ENCODE measurements around the gene DENND6A.
"Not testable (repeated sequence)": the region's sequence is repeated elsewhere in the genome, so short reads cannot be mapped to it uniquely, and the experiment has no call there.

The DENND6A gene

DNA sequence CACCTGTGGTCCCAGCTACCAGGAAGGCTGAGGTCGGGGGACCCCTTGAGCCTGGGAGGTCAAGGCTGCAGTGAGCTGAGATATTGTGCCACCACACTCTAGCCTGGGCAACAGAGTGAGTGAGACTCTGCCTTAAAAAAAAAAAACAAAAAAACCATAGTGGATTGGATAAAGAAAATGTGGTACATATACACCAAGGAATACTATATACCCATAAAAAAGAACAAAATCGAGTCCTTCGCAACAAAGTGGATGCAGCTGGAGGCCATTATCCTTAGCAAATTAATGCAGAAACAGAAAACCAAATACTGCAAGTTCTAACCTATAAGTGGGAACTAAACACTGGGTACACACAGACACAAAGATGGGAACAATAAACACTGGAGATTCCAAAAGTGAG, 75.1 kb downstream of the DENND6A start:
- no peak overlapping the region for H2AFZ ChIP-seq
- H3K79me2 ChIP-seq = no peaks in the 10 kb centered on the region
- no peak overlapping the region for H3K9ac ChIP-seq
- H3K4me3 ChIP-seq (ENCODE audit: low read depth, low read length) = no peak overlapping the region
- no peak overlapping the region for H3K27ac ChIP-seq
- no peaks in the 10 kb centered on the region for H3K4me1 ChIP-seq
- no peak overlapping the region for H3K4me2 ChIP-seq (ENCODE audit: low read length)
- H3K36me3 ChIP-seq (ENCODE audit: control insufficient read depth, insufficient read depth, low read length) = no peaks in the 10 kb centered on the region
- no peaks in the 10 kb centered on the region for H3K9me3 ChIP-seq (ENCODE audit: control insufficient read depth, low read length)
- H3K27me3 ChIP-seq (ENCODE audit: control insufficient read depth, insufficient read depth, low read length) = no peaks in the 10 kb centered on the region
- TF ChIP-seq, protein P1, sequence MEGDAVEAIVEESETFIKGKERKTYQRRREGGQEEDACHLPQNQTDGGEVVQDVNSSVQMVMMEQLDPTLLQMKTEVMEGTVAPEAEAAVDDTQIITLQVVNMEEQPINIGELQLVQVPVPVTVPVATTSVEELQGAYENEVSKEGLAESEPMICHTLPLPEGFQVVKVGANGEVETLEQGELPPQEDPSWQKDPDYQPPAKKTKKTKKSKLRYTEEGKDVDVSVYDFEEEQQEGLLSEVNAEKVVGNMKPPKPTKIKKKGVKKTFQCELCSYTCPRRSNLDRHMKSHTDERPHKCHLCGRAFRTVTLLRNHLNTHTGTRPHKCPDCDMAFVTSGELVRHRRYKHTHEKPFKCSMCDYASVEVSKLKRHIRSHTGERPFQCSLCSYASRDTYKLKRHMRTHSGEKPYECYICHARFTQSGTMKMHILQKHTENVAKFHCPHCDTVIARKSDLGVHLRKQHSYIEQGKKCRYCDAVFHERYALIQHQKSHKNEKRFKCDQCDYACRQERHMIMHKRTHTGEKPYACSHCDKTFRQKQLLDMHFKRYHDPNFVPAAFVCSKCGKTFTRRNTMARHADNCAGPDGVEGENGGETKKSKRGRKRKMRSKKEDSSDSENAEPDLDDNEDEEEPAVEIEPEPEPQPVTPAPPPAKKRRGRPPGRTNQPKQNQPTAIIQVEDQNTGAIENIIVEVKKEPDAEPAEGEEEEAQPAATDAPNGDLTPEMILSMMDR (IDR thresholded peaks at IDR 0.05) = no peak

DNA sequence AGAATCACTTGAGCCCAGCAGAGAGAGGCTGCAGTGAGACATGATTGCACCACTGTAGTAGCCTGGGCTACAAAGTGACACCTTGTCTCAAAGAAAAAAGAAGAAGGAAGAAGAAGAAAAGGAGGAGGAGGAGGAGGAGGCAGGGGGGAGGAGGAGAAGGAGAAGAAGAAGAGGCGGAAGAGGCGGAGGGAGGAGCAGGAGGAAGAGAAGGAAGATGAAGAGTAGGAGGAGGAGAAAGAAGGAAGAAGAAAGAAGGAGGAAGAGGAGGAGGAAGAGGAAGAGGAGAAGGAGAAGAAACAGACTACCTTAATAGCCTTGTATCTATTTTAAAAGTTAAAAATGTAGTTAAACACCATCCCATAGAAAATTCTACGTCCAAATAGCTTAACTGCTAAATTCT, 76.6 kb downstream of the DENND6A start:
- Histone ChIP-seq H3K36me3 (ENCODE audit: control insufficient read depth, insufficient read depth, low read length) (no peaks in the 10 kb centered on the region), H3K27ac (no peak overlapping the region), H3K9ac (no peak overlapping the region), H3K4me3 (ENCODE audit: low read depth, low read length) (no peak overlapping the region), H3K4me1 (no peaks in the 10 kb centered on the region), H3K9me3 (ENCODE audit: control insufficient read depth, low read length) (no peaks in the 10 kb centered on the region), H3K79me2 (no peaks in the 10 kb centered on the region), H3K4me2 (ENCODE audit: low read length) (no peak overlapping the region), H3K27me3 (ENCODE audit: control insufficient read depth, insufficient read depth, low read length) (no peaks in the 10 kb centered on the region), H2AFZ (no peak overlapping the region)
- TF ChIP-seq, protein P1 (IDR thresholded peaks at IDR 0.05) = no peak

DNA sequence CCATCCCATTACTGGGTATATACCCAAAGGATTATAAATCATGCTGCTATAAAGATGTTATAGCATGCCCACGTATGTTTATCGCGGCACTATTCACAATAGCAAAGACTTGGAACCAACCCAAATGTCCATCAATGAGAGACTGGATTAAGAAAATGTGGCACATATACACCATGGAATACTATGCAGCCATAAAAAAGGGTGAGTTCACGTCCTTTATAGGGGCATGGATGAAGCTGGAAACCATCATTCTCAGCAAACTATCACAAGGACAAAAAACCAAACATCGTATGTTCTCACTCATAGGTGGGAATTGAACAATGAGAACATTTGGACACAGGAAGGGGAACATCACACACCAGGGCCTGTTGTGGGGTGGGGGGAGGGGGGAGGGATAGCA, 81.0 kb downstream of the DENND6A start:
- not testable (repeated sequence) for H3K9ac ChIP-seq; H3K27me3 ChIP-seq (ENCODE audit: control insufficient read depth, insufficient read depth, low read length); H3K36me3 ChIP-seq (ENCODE audit: control insufficient read depth, insufficient read depth, low read length); H2AFZ ChIP-seq; H3K9me3 ChIP-seq (ENCODE audit: control insufficient read depth, low read length); H3K4me1 ChIP-seq; H3K4me3 ChIP-seq (ENCODE audit: low read depth, low read length); H3K4me2 ChIP-seq (ENCODE audit: low read length); H3K27ac ChIP-seq; H3K79me2 ChIP-seq

DNA sequence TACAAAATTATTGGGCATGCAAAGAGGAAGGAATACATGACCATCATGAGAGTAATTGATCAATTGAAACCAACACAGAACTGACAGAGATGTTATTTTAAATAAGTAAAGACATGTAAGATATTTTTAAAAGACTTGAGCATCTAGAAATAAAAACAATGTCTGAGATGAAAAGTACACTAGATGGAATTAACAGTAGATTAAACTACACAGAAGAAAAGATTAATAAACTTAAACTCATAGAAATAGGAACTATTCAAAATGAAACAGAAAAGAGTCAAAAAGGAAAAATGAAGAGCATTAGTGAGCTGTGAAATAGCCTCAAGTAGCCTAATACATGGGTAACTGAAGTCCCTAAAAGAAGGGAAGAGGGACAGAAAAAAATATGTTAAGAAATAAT, 87.2 kb downstream of the DENND6A start:
- Histone ChIP-seq H3K27me3 (ENCODE audit: control insufficient read depth, insufficient read depth, low read length) (no peaks in the 10 kb centered on the region), H3K36me3 (ENCODE audit: control insufficient read depth, insufficient read depth, low read length) (no peaks in the 10 kb centered on the region), H3K9ac (no peak overlapping the region), H2AFZ (no peak overlapping the region), H3K27ac (no peak overlapping the region), H3K4me1 (no peaks in the 10 kb centered on the region), H3K4me2 (ENCODE audit: low read length) (no peak overlapping the region), H3K9me3 (ENCODE audit: control insufficient read depth, low read length) (no peaks in the 10 kb centered on the region), H3K79me2 (peaks cover 3% of the 10 kb centered on the region), H3K4me3 (ENCODE audit: low read depth, low read length) (no peak overlapping the region)
- TF ChIP-seq, protein P1 (IDR thresholded peaks at IDR 0.05) = no peak

DNA sequence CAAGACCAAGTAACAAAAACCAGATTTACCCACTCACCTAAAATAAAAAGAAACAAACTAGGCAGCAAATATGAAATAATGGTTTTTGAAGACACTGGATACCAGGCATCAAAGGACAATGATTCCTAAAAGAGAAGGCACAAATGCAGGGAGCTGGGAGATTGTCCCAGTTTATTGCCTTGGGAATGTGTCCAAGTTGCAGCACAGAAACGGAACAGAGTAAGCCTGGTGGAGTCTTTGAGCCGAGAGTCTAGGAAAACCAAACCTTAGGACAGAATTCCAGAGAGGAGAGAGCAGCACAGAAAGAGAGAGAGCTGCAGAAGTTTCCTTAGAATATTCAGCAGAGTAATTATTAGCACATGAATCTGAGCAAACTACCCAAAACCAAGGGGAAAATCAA, 87.9 kb downstream of the DENND6A start:
- H3K79me2 ChIP-seq = peaks cover 6% of the 10 kb centered on the region
- H3K9me3 ChIP-seq (ENCODE audit: control insufficient read depth, low read length) = no peaks in the 10 kb centered on the region
- H3K36me3 ChIP-seq (ENCODE audit: control insufficient read depth, insufficient read depth, low read length) = no peaks in the 10 kb centered on the region
- H3K4me2 ChIP-seq (ENCODE audit: low read length) = no peak overlapping the region
- H3K4me1 ChIP-seq = no peaks in the 10 kb centered on the region
- no peaks in the 10 kb centered on the region for H3K27me3 ChIP-seq (ENCODE audit: control insufficient read depth, insufficient read depth, low read length)
- no peak overlapping the region for H2AFZ ChIP-seq
- H3K9ac ChIP-seq = no peak overlapping the region
- TF ChIP-seq, protein P1 (IDR thresholded peaks at IDR 0.05) = no peak
- no peak overlapping the region for H3K27ac ChIP-seq
- H3K4me3 ChIP-seq (ENCODE audit: low read depth, low read length) = no peak overlapping the region
